Pancreas (tissue), 10 donors: ENCODE data around the gene PVALEF. TPM values are rescaled to one million over a fixed set of nuclear protein-coding genes. Genes with fewer than 3 reads are reported as not detected.
A peak's percentile ranks its signal among the peaks of the same experiment; 100 is the strongest.

Experiments used
- ATAC-seq, 4 donors: fragments of 200-7000 bp; cut with Tn5 transposase; one replicate each; pipeline versions ENCODE4 v1.8.0 to v1.9.1; 2020; ENCODE audit warnings: mild to moderate bottlenecking in 4 of 4, moderate library complexity in 4 of 4
- DNase-seq, 6 donors: peaks; one replicate each; pipeline ENCODE4 v3.0.0-alpha.2; 2020
- FAIRE-seq: peaks from 2 replicates; lab custom pipeline; 2012; peaks lifted over from hg19 to GRCh38; lab: Jason Lieb, UNC
- H3K27ac ChIP-seq, 4 donors: fragments of 200-600 bp; sonication (generic); 1 replicate in 3 of 4; 2 replicates in 1 of 4; pipeline versions ENCODE4 v1.5.0 to v1.8.0; 2020
- H3K27me3 ChIP-seq, 4 donors: fragments of 200-600 bp; one replicate each; pipeline ENCODE4 v1.8.0; 2021
- H3K36me3 ChIP-seq, 3 donors: fragments of 200-600 bp; sonication (generic) in 1 of 3; one replicate each; pipeline versions ENCODE4 v1.5.0 to v1.8.0; 2020 to 2021
- H3K4me1 ChIP-seq, 3 donors: fragments of 200-600 bp; one replicate each; pipeline ENCODE4 v1.8.0; 2021
- H3K4me3 ChIP-seq, 4 donors: fragments of 200-600 bp; sonication (generic) in 2 of 4; one replicate each; pipeline versions ENCODE4 v1.5.0 to v1.8.0; 2020 to 2021
- H3K9me3 ChIP-seq, 4 donors: fragments of 200-600 bp; one replicate each; pipeline ENCODE4 v1.8.0; 2021
- WGBS, 2 donors: extraction: QIAGEN DNeasy Blood & Tissue Kit; methylation state at CpG; one replicate each; pipeline ENCODE4 v1.1.7; 2013; 5-methylcytosine and 5-hydroxymethylcytosine counted together
- intact Hi-C, 3 donors: fragments of 100-400 bp; cut with DNase I; formaldehyde crosslinking; loops; one replicate each; pipeline versions ENCODE4 v1.11.1 to v1.14.2; 2022
- polyA plus RNA-seq, 2 donors: library from polyadenylated mRNA; stranded (reverse); fragments of 200-250 nt; gene quantifications; one replicate each; pipeline ENCODE4 v1.2.3, GENCODE V29; 2013
- total RNA-seq, 6 donors: library from RNA; stranded (reverse); fragmentation: NEBNext Ultra II Directional in 4 of 6; extraction: Animal tissue kit (Norgen Biotek cat#: 25700) in 4 of 6; gene quantifications; one replicate each; pipeline versions ENCODE4 v1.2.1 to v1.2.4, GENCODE V29; 2021 to 2023
- TF ChIP-seq, protein P1 (sequence below), 4 donors: fragments of 200-600 bp; sonication (generic) in 3 of 4; IDR thresholded peaks; one replicate each; pipeline versions ENCODE4 v1.5.0 to v1.8.0; 2021; ENCODE audit warnings: antibody characterized with exemption in 4 of 4
- donor health status: healthy with polysubstance abuse.
- donor health status: DM: no; HTN: no; CAD: no; lungs with moderate emphysema.
- donor health status: DM: no; HTN: no; CAD: no.
- donor health status: control.
- donor health status: control.
- donor health status: Bipolar disorder and iron deficiency.
- donor health status: DM: yes; HTN: yes; CAD: no.
- donor health status: DM: no; HTN: no; CAD: no.
- donor health status: DM: no; HTN: no; CAD: no.
- donor health status: DM: yes; HTN: yes; CAD: no.

Gene PVALEF
- total and polyA plus RNA-seq, 8 donors: 0.11 to 0.51 (median 0.17) TPM; not detected in 2

DNA sequence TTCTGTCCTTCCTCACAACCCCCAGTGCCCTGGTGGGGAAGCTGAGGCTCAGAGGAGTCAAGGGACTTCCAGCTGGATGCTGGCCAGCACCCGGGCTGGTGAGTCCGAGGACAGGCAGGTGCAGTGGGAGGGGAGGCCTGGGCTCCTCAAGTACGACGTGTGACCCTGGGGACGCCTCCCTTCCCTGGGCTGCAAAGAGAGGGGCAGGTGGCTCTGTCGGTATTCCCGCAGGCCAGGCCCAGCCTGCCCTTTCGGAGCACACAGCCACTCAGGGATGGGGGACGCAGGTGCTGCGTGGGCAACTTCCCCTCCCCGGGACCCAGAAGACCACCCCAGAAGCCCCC lies 33.1 kb upstream of the PVALEF start:
- Histone ChIP-seq H3K4me3 (no peak overlapping the region), H3K27me3 (no peaks in the 10 kb centered on the region), H3K36me3 (no peaks in the 10 kb centered on the region), H3K27ac (no peak overlapping the region), H3K9me3 (no peaks in the 10 kb centered on the region), H3K4me1 (no peaks in the 10 kb centered on the region)
- DNase-seq: no peak
- intact Hi-C loops: no loop called here
- ATAC-seq: no peak
- TF ChIP-seq, protein P1, sequence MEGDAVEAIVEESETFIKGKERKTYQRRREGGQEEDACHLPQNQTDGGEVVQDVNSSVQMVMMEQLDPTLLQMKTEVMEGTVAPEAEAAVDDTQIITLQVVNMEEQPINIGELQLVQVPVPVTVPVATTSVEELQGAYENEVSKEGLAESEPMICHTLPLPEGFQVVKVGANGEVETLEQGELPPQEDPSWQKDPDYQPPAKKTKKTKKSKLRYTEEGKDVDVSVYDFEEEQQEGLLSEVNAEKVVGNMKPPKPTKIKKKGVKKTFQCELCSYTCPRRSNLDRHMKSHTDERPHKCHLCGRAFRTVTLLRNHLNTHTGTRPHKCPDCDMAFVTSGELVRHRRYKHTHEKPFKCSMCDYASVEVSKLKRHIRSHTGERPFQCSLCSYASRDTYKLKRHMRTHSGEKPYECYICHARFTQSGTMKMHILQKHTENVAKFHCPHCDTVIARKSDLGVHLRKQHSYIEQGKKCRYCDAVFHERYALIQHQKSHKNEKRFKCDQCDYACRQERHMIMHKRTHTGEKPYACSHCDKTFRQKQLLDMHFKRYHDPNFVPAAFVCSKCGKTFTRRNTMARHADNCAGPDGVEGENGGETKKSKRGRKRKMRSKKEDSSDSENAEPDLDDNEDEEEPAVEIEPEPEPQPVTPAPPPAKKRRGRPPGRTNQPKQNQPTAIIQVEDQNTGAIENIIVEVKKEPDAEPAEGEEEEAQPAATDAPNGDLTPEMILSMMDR (IDR thresholded peaks at IDR 0.05): no peak
- 59 to 75% methylated on average over 10 to 11 of the region's 11 CpGs for WGBS, 2 donors
- FAIRE-seq: no peak

DNA sequence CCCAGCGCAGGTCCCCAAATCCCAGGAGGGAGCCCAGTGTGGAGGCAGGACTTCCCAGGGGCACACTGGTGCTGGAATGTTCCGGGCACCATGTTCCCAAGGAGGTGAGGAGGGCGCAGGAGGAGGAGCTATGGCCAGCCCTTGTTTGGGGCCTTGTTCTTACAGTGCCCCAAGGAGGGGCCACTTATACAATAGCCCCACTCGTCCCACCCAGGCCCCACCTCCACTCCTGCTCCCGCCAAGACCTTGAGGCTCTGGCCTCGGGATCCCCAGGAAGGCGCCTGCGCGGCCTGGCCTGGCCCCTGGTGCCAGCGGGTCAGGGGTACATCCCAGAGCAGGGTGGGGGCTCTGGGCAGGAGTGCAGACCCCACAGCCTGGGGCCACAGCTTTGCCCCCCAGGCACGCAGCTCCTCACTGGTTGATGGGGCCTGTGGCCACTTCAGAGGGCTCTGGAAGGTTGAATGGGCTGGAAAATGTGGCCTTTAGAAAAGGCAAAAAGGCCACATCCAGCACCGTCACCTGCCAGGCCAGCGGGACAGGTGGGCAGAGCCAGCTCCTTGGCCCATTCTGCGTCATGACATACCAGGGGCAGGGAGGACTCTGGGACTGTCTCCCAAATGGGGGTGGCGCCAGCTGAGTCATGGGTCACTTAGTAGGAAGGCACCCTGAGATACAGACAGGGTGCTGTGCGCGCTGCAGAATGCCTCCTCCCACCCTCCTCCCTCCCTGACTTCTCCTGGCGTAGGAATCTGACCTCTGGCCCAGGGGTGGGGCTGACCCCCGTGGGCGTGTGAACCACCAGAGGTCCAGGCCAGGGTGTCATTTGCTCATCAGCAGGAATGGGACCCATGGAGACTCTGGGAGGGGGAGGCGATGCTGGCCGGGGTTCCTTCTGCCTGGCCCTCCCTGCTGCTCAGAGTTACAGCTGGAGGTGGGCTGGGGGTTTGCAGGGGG lies 32.3 kb upstream of the PVALEF start:
- TF ChIP-seq, protein P1 (IDR thresholded peaks at IDR 0.05): no peak
- ATAC-seq: no peak
- H3K36me3 ChIP-seq: no peaks in the 10 kb centered on the region
- no peaks in the 10 kb centered on the region for H3K27me3 ChIP-seq
- H3K27ac ChIP-seq: no peak overlapping the region
- H3K4me3 ChIP-seq: no peak overlapping the region
- FAIRE-seq: no peak
- 88% methylated on average over 22 of the region's 22 CpGs for WGBS, 2 donors
- H3K4me1 ChIP-seq: no peaks in the 10 kb centered on the region
- no peak for DNase-seq
- intact Hi-C loops: no loop called here
- H3K9me3 ChIP-seq: no peaks in the 10 kb centered on the region

DNA sequence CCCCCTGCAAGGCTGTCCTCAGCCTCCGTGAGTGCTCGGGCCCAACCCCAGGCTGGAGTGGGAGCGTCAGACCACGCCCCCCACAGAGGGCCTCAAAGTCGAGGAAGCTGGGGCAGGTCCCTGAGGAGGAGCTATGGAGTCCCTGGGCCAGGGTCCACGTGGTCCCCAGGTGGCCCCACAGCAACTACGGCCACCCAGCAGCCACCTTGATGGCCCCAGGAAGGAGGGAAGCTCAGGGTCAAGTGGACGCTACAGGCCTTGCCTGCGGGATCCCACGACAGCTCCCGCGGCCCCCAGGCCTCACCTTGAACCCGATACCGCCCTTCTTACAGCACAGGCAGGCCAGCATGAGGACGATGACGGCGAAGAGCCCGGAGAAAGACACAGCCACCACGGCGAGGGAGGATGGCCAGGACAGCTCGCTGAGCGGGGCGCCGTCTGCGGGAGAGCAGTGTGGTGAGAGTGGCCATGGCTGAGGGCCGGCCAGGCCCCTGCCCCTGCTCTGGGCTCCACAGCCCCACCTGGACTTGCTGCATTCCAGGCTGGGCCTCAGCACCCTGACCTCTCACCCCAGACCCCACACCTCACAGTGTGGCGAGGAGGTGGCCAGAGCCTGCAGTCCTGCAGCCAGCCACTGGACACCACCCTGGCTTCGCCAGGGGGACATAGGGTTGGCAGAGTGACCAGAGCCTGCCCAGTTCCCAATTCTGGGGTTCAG lies 31.1 kb upstream of the PVALEF start:
- WGBS, 2 donors: 85 to 91% methylated on average over 28 of the region's 28 CpGs
- no peak for DNase-seq
- intact Hi-C loops: no loop called here

DNA sequence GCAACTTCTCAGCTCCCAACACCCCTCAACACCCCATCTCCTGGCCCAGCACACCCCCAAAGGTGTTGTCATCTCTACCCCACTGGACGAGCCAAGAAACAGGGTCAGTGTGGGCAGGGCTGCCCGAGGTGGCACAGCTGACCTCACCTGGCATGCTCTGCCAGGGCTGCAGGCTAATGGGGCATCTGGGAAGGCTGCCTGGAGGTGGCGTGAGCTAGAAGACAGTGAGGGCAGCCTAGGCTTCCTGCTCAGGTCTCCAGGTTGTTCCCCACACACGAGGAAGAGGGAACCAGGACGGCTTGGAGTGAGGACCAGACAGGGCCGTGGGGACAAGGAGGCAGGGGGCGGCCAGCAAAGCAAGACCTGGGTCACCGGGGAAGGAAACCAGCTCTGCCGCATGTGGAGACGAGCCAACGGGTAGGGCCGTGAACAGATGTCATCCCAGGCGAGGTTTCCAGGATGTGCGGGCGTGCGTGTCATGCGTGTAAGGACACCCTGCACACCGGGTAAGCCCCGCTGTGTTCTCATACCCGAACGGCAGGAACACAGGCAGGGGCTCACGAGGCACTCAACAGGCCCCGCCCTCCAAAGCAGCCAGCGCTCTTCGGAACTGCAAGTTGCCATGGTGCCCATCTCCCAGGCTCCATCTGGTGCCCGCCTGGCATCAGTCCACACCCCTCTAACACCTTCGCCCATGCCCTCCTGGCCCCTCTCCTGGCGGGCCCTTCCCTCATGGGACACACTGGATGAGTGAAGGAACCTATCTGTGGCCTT lies 29.6 kb upstream of the PVALEF start:
- Histone ChIP-seq H3K4me1 (no peaks in the 10 kb centered on the region), H3K27ac (no peak overlapping the region), H3K36me3 (no peaks in the 10 kb centered on the region), H3K4me3 (no peak overlapping the region), H3K9me3 (no peaks in the 10 kb centered on the region), H3K27me3 (no peaks in the 10 kb centered on the region)
- peak; percentile 20 to 74 (median 39) for ATAC-seq
- intact Hi-C loops: no loop called here
- TF ChIP-seq, protein P1 (IDR thresholded peaks at IDR 0.05): no peak
- peak in 1 of 6 donors; percentile 38 for DNase-seq
- 79 to 83% methylated on average over 28 of the region's 28 CpGs for WGBS, 2 donors
- FAIRE-seq: no peak

More for the DNA sequence above, 31.1 kb upstream of the PVALEF start:
- H3K36me3 ChIP-seq: no peaks in the 10 kb centered on the region
- no peak for ATAC-seq
- H3K27me3 ChIP-seq: no peaks in the 10 kb centered on the region
- no peaks in the 10 kb centered on the region for H3K4me1 ChIP-seq
- no peak overlapping the region for H3K27ac ChIP-seq
- FAIRE-seq: no peak
- H3K9me3 ChIP-seq: no peaks in the 10 kb centered on the region
- TF ChIP-seq, protein P1 (IDR thresholded peaks at IDR 0.05): no peak
- no peak overlapping the region for H3K4me3 ChIP-seq
